Endothelial cell of umbilical vein (primary cell): ENCODE data around the gene TRPC6. TPM values are rescaled to one million over a fixed set of nuclear protein-coding genes. Genes with fewer than 3 reads are reported as not detected.

Experiments used
- BruUV-seq: library from RNA; stranded (reverse); fragments of 400-500 nt; replicated peaks from 2 replicates; lab custom pipeline; 2021; lab: Mats Ljungman, UMichigan
- CTCF ChIA-PET: fragments of 300-600, 350-600 bp; sonication (Branson Sonifier 250); formaldehyde crosslinking; loops from one replicate; lab custom pipeline; 2021; ENCODE audit warnings: antibody characterized with exemption, inconsistent platforms; lab: Charles Lee
- POLR2A ChIA-PET: fragments of 300-600, 350-600 bp; sonication (Branson Sonifier 250); formaldehyde crosslinking; loops from one replicate; lab custom pipeline; 2021; ENCODE audit warnings: antibody characterized with exemption, inconsistent platforms; lab: Charles Lee
- DNase-seq: peaks from one replicate; pipeline ENCODE4 v3.0.0-alpha.2; 2011; ENCODE audit warnings: low read depth, low spot score
- FAIRE-seq: peaks from 2 replicates; lab custom pipeline; 2011; peaks lifted over from hg19 to GRCh38; lab: Jason Lieb, UNC
- H2AFZ ChIP-seq: 2 replicates; pipeline ENCODE4 v1.6.0; 2012; ENCODE audit warnings: low read depth, low read length, control low read depth, inconsistent platforms
- H3K27ac ChIP-seq: 2 replicates; pipeline ENCODE4 v1.5.1; 2011; ENCODE audit warnings: low read depth, mild to moderate bottlenecking, control low read depth, low read length, moderate library complexity; ENCODE audit not compliant: insufficient read depth
- H3K27me3 ChIP-seq, 2 experiments: 2 replicates each; pipeline versions ENCODE4 v1.6.0 to v1.6.1; 2011; ENCODE audit warnings: low read length in 2 of 2, mixed read lengths in 1 of 2; ENCODE audit not compliant: control insufficient read depth in 2 of 2, insufficient read depth in 2 of 2
- H3K36me3 ChIP-seq, 2 experiments: 2 replicates in 1 of 2; 3 replicates in 1 of 2; pipeline ENCODE4 v1.5.1; 2011; ENCODE audit warnings: low read length in 2 of 2, mild to moderate bottlenecking in 1 of 2, moderate library complexity in 1 of 2; ENCODE audit not compliant: control insufficient read depth in 2 of 2, insufficient read depth in 2 of 2; ENCODE audit errors: extremely low read depth in 1 of 2
- H3K4me1 ChIP-seq: 3 replicates; pipeline ENCODE4 v1.5.1; 2011; ENCODE audit warnings: mild to moderate bottlenecking, low read length; ENCODE audit not compliant: control insufficient read depth, insufficient read depth; ENCODE audit errors: extremely low read depth
- H3K4me2 ChIP-seq: 2 replicates; pipeline ENCODE4 v1.6.1; 2011; ENCODE audit warnings: low read length, control low read depth, mixed read lengths; ENCODE audit not compliant: insufficient read depth
- H3K4me3 ChIP-seq, 3 experiments: fragments of 200-600 bp in 1 of 3; sonication (generic), shearing (Covaris generic) in 1 of 3; replicated peaks in 1 of 3; 2 replicates each; pipeline ENCODE4 v1.5.1; 2011 to 2016; ENCODE audit warnings: control low read depth in 3 of 3, low read length in 3 of 3, mild to moderate bottlenecking in 2 of 3, inconsistent platforms in 1 of 3, low read depth in 1 of 3, moderate library complexity in 1 of 3; ENCODE audit not compliant: insufficient read depth in 1 of 3
- H3K79me2 ChIP-seq: 2 replicates; pipeline ENCODE4 v1.6.0; 2012; ENCODE audit warnings: low read length, inconsistent platforms; ENCODE audit not compliant: control insufficient read depth, insufficient read depth
- H3K9ac ChIP-seq: replicated peaks from 2 replicates; pipeline ENCODE3; 2011; ENCODE audit warnings: low read length, control low read depth; ENCODE audit not compliant: insufficient read depth; ENCODE audit errors: extremely low read depth
- H3K9me1 ChIP-seq: replicated peaks from 3 replicates; pipeline ENCODE4 v1.6.0; 2011; ENCODE audit warnings: mild to moderate bottlenecking, low read length; ENCODE audit not compliant: control insufficient read depth, insufficient read depth; ENCODE audit errors: extremely low read depth
- H3K9me3 ChIP-seq: replicated peaks from 2 replicates; pipeline ENCODE4 v1.5.1; 2012; ENCODE audit warnings: low read length, inconsistent platforms; ENCODE audit not compliant: control insufficient read depth, insufficient read depth
- H4K20me1 ChIP-seq: replicated peaks from 2 replicates; pipeline ENCODE3; 2011; ENCODE audit warnings: mild to moderate bottlenecking, low read length; ENCODE audit not compliant: control insufficient read depth, insufficient read depth; ENCODE audit errors: extremely low read depth
- EZH2 ChIP-seq: IDR thresholded peaks from 2 replicates; pipeline ENCODE4 v1.6.1; 2012; ENCODE audit warnings: borderline replicate concordance, low read depth, mild to moderate bottlenecking, moderate library complexity, low read length, inconsistent platforms; ENCODE audit not compliant: severe bottlenecking
- FOS ChIP-seq: IDR thresholded peaks from 2 replicates; pipeline ENCODE4 v1.6.1; 2011; ENCODE audit warnings: mild to moderate bottlenecking, low read length, moderate library complexity, borderline replicate concordance; ENCODE audit not compliant: insufficient read depth
- GATA2 ChIP-seq: IDR thresholded peaks from 2 replicates; pipeline ENCODE4 v1.7.0; 2011; ENCODE audit warnings: low read depth, mild to moderate bottlenecking, moderate library complexity, mixed read lengths, low read length; ENCODE audit not compliant: insufficient read length, insufficient read depth
- JUN ChIP-seq: IDR thresholded peaks from 2 replicates; pipeline ENCODE4 v1.6.1; 2011; ENCODE audit warnings: borderline replicate concordance, low read depth; ENCODE audit not compliant: insufficient read length, insufficient read depth
- MYC ChIP-seq: IDR thresholded peaks from one replicate; pipeline ENCODE4 v1.6.1; 2011; ENCODE audit warnings: mild to moderate bottlenecking, low read depth, low read length
- POLR2A ChIP-seq: IDR thresholded peaks from 2 replicates; pipeline ENCODE4 v1.6.1; 2012; ENCODE audit warnings: low read depth, mild to moderate bottlenecking, control low read depth, low read length
- POLR2AphosphoS5 ChIP-seq: IDR thresholded peaks from 2 replicates; pipeline ENCODE4 v1.6.1; 2012; ENCODE audit warnings: low read depth, mild to moderate bottlenecking, control low read depth, low read length, moderate library complexity; ENCODE audit not compliant: insufficient read depth
- dilution Hi-C: fragments of 300-500 bp; cut with MboI; formaldehyde crosslinking; loops from one replicate; pipeline ENCODE4 v1.15.0; 2019; ENCODE audit warnings: low sequenced_read_pairs; ENCODE audit not compliant: extremely low pct_ligation_motif_present
- intact Hi-C: fragments of 100-400 bp; cut with micrococcal nuclease; formaldehyde crosslinking; loops from one replicate; pipeline ENCODE4 v1.10.0; 2022
- polyA plus RNA-seq, 4 experiments: library from polyadenylated mRNA; depleted of rRNA in 3 of 4; stranded (reverse) in 3 of 4; unstranded in 1 of 4; fragments of >200 nt; gene quantifications; 2 replicates each; pipeline versions ENCODE4 v1.2.1 to v1.2.3, GENCODE V29; 2011 to 2012; ENCODE audit warnings: missing spikeins in 1 of 4
- total RNA-seq: library from RNA; stranded (reverse); gene quantifications from 2 replicates; pipeline ENCODE4 v1.2.3, GENCODE V29; 2021
- TF ChIP-seq, protein P1 (sequence below), 2 donors: IDR thresholded peaks; 1 replicate in 1 of 2; 2 replicates in 1 of 2; pipeline ENCODE4 v1.5.1; 2011; ENCODE audit warnings: low read length in 2 of 2, mild to moderate bottlenecking in 2 of 2, moderate library complexity in 2 of 2, control low read depth in 1 of 2, inconsistent platforms in 1 of 2, low read depth in 1 of 2; ENCODE audit not compliant: insufficient read depth in 1 of 2; ENCODE audit errors: extremely low read depth in 1 of 2
- TF ChIP-seq, protein P2 (sequence below): IDR thresholded peaks from 2 replicates; pipeline ENCODE4 v1.6.1; 2011; ENCODE audit not compliant: insufficient read depth, insufficient read length

TRPC6 gene
- total and polyA plus RNA-seq, 2 donors (not counting 3 experiments of a cell fraction or from before 2014, with no cell fraction given), result not detected

- no peaks in the 10 kb centered on the region for H4K20me1 ChIP-seq
- H3K9ac ChIP-seq, result no peak overlapping the region
- H3K4me1 ChIP-seq, result no peaks in the 10 kb centered on the region
- no peak for DNase-seq
- H3K9me1 ChIP-seq, result no peaks in the 10 kb centered on the region
- no peak for FAIRE-seq
- dilution Hi-C loops (no loop called here), intact Hi-C loops (no loop called here)
- no TSS peak for BruUV-seq
- H3K27ac ChIP-seq, result no peak overlapping the region
- H3K4me3 ChIP-seq, result no peak overlapping the region
- no peaks in the 10 kb centered on the region for H3K27me3 ChIP-seq
- H3K36me3 ChIP-seq, result no peaks in the 10 kb centered on the region
- ChIA-PET CTCF (no interaction called here), POLR2A (no interaction called here)
- H3K9me3 ChIP-seq, result no peaks in the 10 kb centered on the region
- no peaks in the 10 kb centered on the region for H3K79me2 ChIP-seq
- TF ChIP-seq, protein P1, sequence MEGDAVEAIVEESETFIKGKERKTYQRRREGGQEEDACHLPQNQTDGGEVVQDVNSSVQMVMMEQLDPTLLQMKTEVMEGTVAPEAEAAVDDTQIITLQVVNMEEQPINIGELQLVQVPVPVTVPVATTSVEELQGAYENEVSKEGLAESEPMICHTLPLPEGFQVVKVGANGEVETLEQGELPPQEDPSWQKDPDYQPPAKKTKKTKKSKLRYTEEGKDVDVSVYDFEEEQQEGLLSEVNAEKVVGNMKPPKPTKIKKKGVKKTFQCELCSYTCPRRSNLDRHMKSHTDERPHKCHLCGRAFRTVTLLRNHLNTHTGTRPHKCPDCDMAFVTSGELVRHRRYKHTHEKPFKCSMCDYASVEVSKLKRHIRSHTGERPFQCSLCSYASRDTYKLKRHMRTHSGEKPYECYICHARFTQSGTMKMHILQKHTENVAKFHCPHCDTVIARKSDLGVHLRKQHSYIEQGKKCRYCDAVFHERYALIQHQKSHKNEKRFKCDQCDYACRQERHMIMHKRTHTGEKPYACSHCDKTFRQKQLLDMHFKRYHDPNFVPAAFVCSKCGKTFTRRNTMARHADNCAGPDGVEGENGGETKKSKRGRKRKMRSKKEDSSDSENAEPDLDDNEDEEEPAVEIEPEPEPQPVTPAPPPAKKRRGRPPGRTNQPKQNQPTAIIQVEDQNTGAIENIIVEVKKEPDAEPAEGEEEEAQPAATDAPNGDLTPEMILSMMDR (IDR thresholded peaks at IDR 0.05; ENCODE audit: extremely low read depth in 1 of 2, insufficient read depth in 1 of 2, low read depth in 1 of 2, low read length in 2 of 2), result no peak
- no peak for TF ChIP-seq MYC
- TF ChIP-seq EZH2, result no peak
- no peak for TF ChIP-seq POLR2AphosphoS5
- no peak for TF ChIP-seq POLR2A
- no peak for TF ChIP-seq FOS
- TF ChIP-seq GATA2, result no peak
- no peak for TF ChIP-seq JUN
- TF ChIP-seq, protein P2, sequence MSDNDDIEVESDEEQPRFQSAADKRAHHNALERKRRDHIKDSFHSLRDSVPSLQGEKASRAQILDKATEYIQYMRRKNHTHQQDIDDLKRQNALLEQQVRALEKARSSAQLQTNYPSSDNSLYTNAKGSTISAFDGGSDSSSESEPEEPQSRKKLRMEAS, result no peak
- no peak overlapping the region for H2AFZ ChIP-seq
- no peak overlapping the region for H3K4me2 ChIP-seq
These were observed 108.1 kb downstream of the TRPC6 start for GRCh38 chr11:101475699-101476098.
